Kidney (tissue), 14 donors: ENCODE measurements around the gene MYRIP. TPM values are rescaled to one million over a fixed set of nuclear protein-coding genes. Genes with fewer than 3 reads are reported as not detected.

ENCODE experiments used
- DNase-seq, 5 donors: peaks; one replicate each; pipeline ENCODE4 v3.0.0-alpha.2; 2013 to 2020
- FAIRE-seq: peaks from 2 replicates; lab custom pipeline; 2012; peaks lifted over from hg19 to GRCh38; lab: Jason Lieb, UNC
- H3K27ac ChIP-seq, 2 donors: one replicate each; pipeline ENCODE4 v1.7.0; 2013; ENCODE audit warnings: low read depth in 2 of 2, low read length in 2 of 2, inconsistent platforms in 1 of 2
- H3K27me3 ChIP-seq: one replicate; pipeline ENCODE4 v1.7.1; 2013; ENCODE audit warnings: low read length, inconsistent platforms; ENCODE audit not compliant: control insufficient read depth, insufficient read depth
- H3K36me3 ChIP-seq, 3 donors: one replicate each; pipeline versions ENCODE4 v1.7.0 to v1.7.1; 2013; ENCODE audit warnings: low read length in 3 of 3, control low read depth in 1 of 3, inconsistent platforms in 1 of 3; ENCODE audit not compliant: insufficient read depth in 3 of 3, control insufficient read depth in 2 of 3
- H3K4me1 ChIP-seq, 3 donors: one replicate each; pipeline versions ENCODE4 v1.7.0 to v1.7.1; 2013; ENCODE audit warnings: low read length in 3 of 3, inconsistent platforms in 1 of 3, low read depth in 1 of 3; ENCODE audit not compliant: control insufficient read depth in 2 of 3, insufficient read depth in 2 of 3
- H3K4me3 ChIP-seq, 3 donors: one replicate each; pipeline versions ENCODE4 v1.7.0 to v1.8.1; 2013; ENCODE audit warnings: low read length in 3 of 3, control low read depth in 1 of 3, inconsistent platforms in 1 of 3
- H3K9ac ChIP-seq, 3 donors: one replicate each; pipeline versions ENCODE4 v1.7.0 to v1.7.1; 2013; ENCODE audit warnings: low read length in 3 of 3, control low read depth in 1 of 3, inconsistent platforms in 1 of 3
- H3K9me3 ChIP-seq, 3 donors: one replicate each; pipeline versions ENCODE4 v1.7.0 to v1.7.1; 2013; ENCODE audit warnings: low read length in 3 of 3, control low read depth in 1 of 3, inconsistent platforms in 1 of 3; ENCODE audit not compliant: control insufficient read depth in 2 of 3, insufficient read depth in 1 of 3
- intact Hi-C: fragments of 100-400 bp; cut with DNase I; formaldehyde crosslinking; loops from one replicate; pipeline ENCODE4 v1.11.1; 2022
- polyA plus RNA-seq: library from polyadenylated mRNA; stranded (reverse); fragments of 350-450 nt; fragmentation: Illumina TruSeq; extraction: RNeasy Lipid Tissue Mini Kit (QIAGEN cat#74804); gene quantifications from one replicate; pipeline ENCODE4 v1.2.3, GENCODE V29; 2014; ENCODE audit warnings: low read depth, low replicate concordance; ENCODE audit not compliant: insufficient read depth
- total RNA-seq: library from RNA; stranded (reverse); fragmentation: NEBNext Ultra II Directional; extraction: Animal tissue kit (Norgen Biotek cat#: 25700); gene quantifications from one replicate; pipeline ENCODE4 v1.2.1, GENCODE V29; 2021
- TF ChIP-seq, protein P1 (sequence below): IDR thresholded peaks from 3 replicates; pipeline ENCODE4 v1.5.1; 2012; ENCODE audit warnings: mild to moderate bottlenecking, moderate library complexity, borderline replicate concordance; ENCODE audit not compliant: insufficient read depth; ENCODE audit errors: extremely low read depth
- donor health status: control.
- donor health status: control.
- donor health status: control.
- donor health status: control.
- donor health status: control.
- donor health status: DM: yes; HTN: yes; CAD: no.
- donor health status: Normal renal cell carcinoma (clear cell type).

MYRIP gene
- total and polyA plus RNA-seq, 2 donors from 2014 or later = 0.92 to 6.6 TPM

DNA sequence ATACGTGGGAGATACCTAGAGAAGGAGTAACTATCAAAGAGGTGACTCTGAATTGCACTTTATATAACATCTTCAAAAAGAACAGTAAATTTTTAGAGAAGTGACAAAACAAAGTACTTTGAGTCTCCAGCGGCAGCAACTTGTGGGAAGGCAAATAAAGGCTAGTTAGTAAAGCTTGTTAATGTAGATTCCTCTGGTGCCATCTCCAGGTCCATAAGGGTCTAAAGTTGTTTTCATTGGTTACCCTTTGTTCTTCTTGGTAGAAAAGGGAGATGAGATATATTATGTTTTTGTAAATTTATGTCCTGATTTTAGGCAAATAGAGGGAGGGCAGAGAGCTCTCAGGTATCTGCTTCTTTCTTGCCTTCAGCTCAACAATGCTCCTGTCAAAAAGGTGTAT is 161.6 kb downstream of the MYRIP start:
- intact Hi-C loops = no loop called here
- Histone ChIP-seq H3K27me3 (no peaks in the 10 kb centered on the region), H3K4me1 (no peaks in the 10 kb centered on the region), H3K27ac (no peak overlapping the region), H3K36me3 (no peaks in the 10 kb centered on the region), H3K9ac (no peak overlapping the region), H3K9me3 (peaks cover 0 to 2% (median 0%) of the 10 kb centered on the region in 3 donors), H3K4me3 (no peak overlapping the region)
- no peak for DNase-seq
- FAIRE-seq = no peak
- TF ChIP-seq, protein P1, sequence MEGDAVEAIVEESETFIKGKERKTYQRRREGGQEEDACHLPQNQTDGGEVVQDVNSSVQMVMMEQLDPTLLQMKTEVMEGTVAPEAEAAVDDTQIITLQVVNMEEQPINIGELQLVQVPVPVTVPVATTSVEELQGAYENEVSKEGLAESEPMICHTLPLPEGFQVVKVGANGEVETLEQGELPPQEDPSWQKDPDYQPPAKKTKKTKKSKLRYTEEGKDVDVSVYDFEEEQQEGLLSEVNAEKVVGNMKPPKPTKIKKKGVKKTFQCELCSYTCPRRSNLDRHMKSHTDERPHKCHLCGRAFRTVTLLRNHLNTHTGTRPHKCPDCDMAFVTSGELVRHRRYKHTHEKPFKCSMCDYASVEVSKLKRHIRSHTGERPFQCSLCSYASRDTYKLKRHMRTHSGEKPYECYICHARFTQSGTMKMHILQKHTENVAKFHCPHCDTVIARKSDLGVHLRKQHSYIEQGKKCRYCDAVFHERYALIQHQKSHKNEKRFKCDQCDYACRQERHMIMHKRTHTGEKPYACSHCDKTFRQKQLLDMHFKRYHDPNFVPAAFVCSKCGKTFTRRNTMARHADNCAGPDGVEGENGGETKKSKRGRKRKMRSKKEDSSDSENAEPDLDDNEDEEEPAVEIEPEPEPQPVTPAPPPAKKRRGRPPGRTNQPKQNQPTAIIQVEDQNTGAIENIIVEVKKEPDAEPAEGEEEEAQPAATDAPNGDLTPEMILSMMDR = no peak

DNA sequence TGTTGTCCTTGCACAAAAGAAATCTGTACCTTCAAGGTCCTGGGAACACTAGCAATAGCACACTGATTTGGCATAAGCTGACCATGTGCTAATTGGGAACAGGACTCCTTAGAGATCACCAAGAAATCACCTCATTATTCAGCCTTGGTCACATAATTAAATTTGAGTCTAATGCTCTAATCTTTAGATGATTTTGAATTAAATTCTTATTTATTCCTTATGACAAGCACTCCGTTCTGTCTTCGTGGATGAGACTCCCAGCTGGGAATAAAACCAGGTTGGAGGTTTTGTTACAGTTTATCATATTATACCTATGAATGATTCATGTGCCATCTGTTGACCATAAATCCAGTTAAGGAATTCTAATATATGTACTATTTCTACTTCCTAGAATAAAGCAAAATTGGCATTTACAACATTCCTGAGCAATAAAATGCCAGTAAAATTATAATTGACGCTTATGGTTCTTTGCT is 162.2 kb downstream of the MYRIP start:
- H3K27me3 ChIP-seq = no peaks in the 10 kb centered on the region
- H3K4me3 ChIP-seq = no peak overlapping the region
- H3K9ac ChIP-seq = no peak overlapping the region
- intact Hi-C loops = no loop called here
- FAIRE-seq (no peak), DNase-seq (no peak)
- no peaks in the 10 kb centered on the region for H3K36me3 ChIP-seq
- H3K4me1 ChIP-seq = no peaks in the 10 kb centered on the region
- H3K9me3 ChIP-seq = peaks cover 0 to 2% (median 0%) of the 10 kb centered on the region in 3 donors
- TF ChIP-seq, protein P1 = no peak
- H3K27ac ChIP-seq = no peak overlapping the region

DNA sequence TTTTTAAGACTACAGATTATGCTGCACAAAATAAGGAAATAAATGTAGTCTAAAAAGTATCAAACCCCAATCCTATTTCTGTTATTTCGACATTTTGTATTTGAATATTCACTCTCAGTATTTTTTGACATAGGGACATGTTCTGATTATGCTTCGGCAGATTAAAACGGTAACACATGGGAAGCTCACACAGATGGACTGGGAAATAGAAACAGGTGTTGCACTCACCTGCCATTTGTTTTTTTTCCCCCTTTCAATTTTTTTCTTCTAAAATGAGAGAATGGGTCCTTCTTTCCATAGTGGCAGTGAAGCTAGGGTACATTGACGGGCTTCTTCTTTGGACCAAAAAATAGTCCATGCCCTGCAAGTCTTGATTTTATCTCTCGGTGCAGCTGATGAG is 163.1 kb downstream of the MYRIP start:
- Histone ChIP-seq H3K4me1 (no peaks in the 10 kb centered on the region), H3K27me3 (no peaks in the 10 kb centered on the region), H3K4me3 (no peak overlapping the region), H3K9ac (no peak overlapping the region), H3K36me3 (no peaks in the 10 kb centered on the region), H3K27ac (no peak overlapping the region), H3K9me3 (peaks cover 0 to 2% (median 0%) of the 10 kb centered on the region in 3 donors)
- intact Hi-C loops = no loop called here
- FAIRE-seq = no peak
- DNase-seq = no peak
- TF ChIP-seq, protein P1 = no peak

DNA sequence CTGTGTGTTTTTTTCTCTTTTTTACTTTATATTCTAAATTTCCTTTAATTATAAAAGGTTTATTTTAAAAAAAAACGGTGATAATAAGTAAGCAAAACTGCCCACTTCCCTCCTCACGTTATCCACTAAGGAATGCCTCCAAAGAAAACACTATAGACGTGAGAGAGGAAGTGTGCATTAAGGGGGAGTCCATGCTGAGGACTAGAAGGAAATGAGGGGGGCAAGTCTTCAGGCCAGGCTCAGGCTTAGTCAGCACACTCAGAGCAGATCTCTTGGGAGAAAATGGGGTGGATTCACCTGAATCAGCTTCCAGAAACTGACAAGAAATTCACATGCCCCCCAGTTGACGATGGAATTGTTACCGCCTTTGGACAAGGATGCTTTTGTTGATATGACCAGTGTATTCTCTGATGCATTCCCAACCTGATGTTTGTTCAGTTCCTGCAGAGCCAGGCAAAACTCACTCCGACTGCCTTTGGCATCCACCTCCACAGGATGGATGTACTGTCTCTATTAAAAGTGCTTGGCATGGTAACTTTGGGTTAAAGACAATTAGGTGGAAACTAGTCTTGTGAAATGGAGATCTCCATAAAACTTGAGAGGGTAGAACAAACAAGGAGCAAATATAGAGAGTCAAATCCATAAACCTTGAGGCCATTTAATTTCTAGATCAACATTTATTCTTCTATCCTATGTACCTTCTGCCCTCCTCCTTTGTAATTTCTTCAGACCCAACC is 167.8 kb downstream of the MYRIP start:
- Histone ChIP-seq H3K9ac (no peak overlapping the region), H3K4me1 (no peaks in the 10 kb centered on the region), H3K27ac (no peak overlapping the region), H3K27me3 (no peaks in the 10 kb centered on the region), H3K9me3 (no peaks in the 10 kb centered on the region), H3K4me3 (no peak overlapping the region), H3K36me3 (no peaks in the 10 kb centered on the region)
- intact Hi-C loops = no loop called here
- no peak for FAIRE-seq
- TF ChIP-seq, protein P1 = no peak
- no peak for DNase-seq
